SK-N-SH (cell line): Measurements from ENCODE around the gene BRME1.

Experiments
- CTCF ChIP-seq: fragments of 200-600 bp; sonication (generic); IDR thresholded peaks from 2 replicates; pipeline ENCODE4 v1.6.1; 2017; ENCODE audit warnings: antibody characterized with exemption, mild to moderate bottlenecking, moderate library complexity
- EP300 ChIP-seq, 2 experiments: IDR thresholded peaks; 2 replicates each; pipeline versions ENCODE4 v1.4.0 to v1.6.1; 2012; ENCODE audit warnings: borderline replicate concordance in 1 of 2, low read depth in 1 of 2, low read length in 1 of 2
- RFX5 ChIP-seq: IDR thresholded peaks from 2 replicates; pipeline ENCODE4 v1.6.1; 2012; ENCODE audit warnings: mild to moderate bottlenecking, improper control_type of control experiment, low read length

GRCh38 chr19:13951043-13951442 is 45.1 kb upstream of the BRME1 start:
- TF ChIP-seq CTCF (no peak), EP300 (IDR thresholded peaks at IDR 0.05; ENCODE audit: borderline replicate concordance in 1 of 2, low read depth in 1 of 2, low read length in 1 of 2) (no peak), RFX5 (no peak)
